Left lobe of liver (tissue), 2 donors: Measurements from ENCODE around the gene DUSP10. TPM values are rescaled to one million over a fixed set of nuclear protein-coding genes. Genes with fewer than 3 reads are reported as not detected.
A peak's percentile ranks its signal among the peaks of the same experiment; 100 is the strongest.

ENCODE experiments used
- ATAC-seq: fragments of 200-7000 bp; cut with Tn5 transposase; one replicate; pipeline ENCODE4 v1.9.1; 2020; ENCODE audit warnings: mild to moderate bottlenecking, moderate library complexity
- DNase-seq: peaks from one replicate; pipeline ENCODE4 v3.0.0-alpha.2; 2020; ENCODE audit warnings: low spot score
- total RNA-seq: library from RNA; stranded (reverse); gene quantifications from one replicate; pipeline ENCODE4 v1.2.1, GENCODE V29; 2021
- donor health status: DM: no; HTN: no; CAD: no; lungs with moderate emphysema.
- donor health status: DM: no; HTN: yes; CAD: no.

DUSP10 gene
- total RNA-seq, 1 donor from 2014 or later, result 7.4 TPM

DNA sequence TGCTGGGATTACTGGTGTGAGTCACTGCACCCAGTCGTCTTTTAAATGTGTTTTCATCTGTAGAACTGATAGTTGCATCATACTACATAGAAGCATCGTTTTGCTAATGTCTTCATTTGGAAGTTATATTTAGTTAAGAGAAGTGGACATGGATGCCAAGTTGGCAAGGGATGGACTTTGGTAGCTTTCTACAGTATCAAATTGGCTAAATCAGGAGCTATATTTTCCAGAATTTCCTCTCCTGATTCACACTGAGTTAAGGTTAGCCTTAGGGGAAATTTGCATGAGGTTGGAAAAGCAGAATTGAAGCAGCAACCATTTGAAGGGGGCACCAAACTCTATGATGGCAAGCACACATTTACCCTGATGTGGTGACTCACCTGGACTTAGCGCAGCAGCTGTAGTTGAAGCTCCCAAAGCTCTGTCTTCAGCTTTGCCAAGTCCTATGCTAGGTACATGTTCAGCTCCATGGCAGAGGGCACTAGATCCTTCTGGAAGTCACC is 43.9 kb downstream of the DUSP10 start:
- DNase-seq (peak; percentile 59), ATAC-seq (peak; percentile 69)

DNA sequence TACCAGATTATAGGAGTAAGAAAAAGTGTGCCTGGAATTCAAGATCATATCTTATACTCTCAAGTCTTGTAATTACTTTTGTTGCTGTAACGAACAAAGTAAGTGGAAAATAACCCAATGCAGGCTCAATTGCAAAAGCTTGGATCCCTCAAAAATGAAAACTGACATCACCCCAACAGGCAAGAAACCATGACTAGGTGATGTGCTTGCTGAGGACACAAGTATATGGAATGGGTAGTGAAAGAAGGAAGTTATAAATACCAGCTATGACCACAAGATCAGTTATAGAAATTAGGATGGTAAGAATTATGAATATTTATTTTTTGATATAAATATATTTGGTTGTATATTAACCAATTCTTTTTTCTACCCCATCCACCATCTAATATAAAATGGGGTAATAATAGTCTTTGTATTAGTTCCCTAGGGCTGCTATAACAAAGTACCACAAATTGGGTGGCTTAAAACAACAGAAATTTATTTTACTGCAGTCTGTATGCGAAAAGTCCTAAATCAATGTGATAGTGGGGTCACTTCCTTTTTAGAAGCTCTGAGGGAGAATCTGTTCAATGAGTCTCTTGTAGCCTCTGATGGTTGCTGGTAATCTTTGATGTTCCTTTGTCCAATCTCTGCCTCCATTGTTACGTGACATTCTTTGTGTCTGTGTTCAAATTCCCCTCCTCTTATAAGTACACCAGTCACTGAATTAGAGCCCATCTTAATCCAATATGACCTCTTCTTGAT is 45.0 kb downstream of the DUSP10 start:
- DNase-seq (no peak), ATAC-seq (no peak)

DNA sequence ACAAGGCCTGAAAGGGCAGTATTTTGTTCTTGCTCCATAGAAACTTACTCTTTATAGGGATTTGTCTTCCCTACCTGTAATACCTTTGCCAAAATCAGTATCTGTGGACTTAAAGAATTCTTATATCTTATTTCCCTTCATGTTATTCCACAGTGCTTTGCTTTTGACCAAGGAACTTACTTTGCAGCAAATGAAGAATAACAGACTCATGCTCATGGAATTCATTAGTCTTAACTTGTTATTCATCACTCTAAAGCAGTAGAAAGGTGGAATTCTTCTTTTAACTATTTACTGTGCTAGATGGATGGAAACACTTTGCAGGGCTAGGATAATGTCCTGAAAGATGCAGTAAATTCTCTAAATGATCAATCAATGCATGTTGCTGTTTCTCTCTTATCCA is 45.9 kb downstream of the DUSP10 start:
- no peak for ATAC-seq
- DNase-seq, result no peak

DNA sequence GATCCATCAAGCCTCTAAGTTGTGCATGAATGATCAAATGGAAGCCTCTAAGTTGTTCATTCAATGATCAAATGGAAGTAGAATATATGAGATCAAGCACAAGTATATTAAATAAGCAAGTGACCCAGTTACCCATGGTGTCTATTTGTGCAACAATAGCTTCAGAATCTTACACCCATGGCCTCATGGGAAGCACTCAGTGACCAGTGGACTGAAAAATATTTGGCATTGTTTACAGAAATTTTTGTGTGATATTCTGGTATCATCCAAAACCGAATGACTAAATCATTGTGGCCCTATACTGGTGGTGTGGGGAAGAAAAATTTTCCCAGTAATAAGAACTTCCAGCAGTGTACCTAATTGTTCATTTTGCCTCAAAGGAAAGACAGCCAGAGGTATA is 46.6 kb downstream of the DUSP10 start:
- DNase-seq (no peak), ATAC-seq (no peak)

DNA sequence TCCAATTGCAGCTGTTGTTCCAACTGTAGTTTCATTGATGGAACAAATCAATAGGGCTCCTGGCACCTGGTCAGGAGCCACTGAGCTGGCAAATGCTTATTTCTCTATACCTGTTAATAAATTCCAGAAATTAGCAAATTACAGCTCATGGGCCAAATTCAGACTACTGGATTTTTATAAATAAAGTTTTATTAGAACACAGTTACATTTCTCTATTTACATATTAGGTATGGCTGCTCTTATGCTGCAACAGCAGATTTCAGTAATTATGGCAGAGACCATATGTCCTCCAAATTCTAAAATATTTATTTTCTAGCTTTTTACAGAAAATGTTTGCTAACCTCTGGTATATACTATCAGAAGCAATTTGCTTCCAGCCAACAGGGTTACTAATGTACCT is 47.8 kb downstream of the DUSP10 start:
- DNase-seq (no peak), ATAC-seq (no peak)

DNA sequence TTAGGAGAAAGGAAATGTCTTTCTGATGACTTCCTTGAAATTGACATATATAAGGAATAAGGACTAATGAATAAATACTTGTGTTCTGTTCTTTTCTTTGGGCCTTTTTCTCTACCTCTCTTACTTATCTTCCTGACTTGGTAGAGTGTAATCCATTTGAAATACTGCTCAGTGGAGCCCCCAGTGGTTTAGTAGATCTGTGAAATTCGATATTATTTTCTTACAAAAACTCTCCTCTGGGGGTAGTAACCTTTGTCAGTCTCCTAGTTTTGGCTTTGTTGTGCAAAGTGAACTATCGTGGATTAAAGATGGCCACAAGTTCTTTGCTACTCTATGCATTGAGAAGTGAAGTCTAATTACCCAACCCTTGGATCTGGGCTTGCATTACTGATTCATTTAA is 48.8 kb downstream of the DUSP10 start:
- DNase-seq (no peak), ATAC-seq (no peak)

DNA sequence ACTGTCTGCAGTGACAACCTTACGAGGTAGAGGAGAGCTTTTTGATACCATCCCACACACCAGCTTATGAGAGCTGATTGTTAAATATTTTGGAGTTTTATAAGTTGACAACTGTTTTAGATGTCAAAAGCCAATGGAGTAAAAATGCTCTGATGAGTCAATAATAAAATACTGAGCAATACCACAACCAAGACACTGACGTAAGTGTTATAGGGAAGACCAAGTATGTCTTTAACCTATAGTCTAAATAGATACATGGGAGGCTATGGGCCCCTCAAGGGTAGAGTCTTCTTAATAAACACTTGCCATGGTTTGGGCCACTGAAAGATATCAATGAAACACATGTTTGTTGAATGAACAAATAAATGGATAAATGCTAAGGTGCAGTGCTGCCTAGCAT is 49.2 kb downstream of the DUSP10 start:
- no peak for DNase-seq
- ATAC-seq, result no peak

DNA sequence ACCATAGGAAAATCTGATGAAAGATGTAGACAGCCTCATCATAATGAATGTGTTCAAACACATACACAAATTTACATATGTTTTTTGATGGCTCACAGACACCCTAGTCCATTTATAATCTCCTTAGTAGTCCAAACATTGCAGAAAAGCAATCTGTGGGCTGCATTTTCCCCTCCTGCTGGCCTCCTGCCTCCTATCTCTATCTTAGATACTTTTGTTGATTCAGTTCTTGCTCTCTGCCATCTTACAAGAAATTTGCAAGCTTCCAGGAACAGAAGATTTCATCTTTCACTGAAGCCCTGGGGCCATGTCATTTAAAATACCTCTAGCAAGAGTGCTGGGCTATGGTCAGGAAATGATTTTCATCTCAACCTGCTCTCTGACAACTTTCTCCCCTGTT is 50.6 kb downstream of the DUSP10 start:
- no peak for DNase-seq
- ATAC-seq, result no peak

DNA sequence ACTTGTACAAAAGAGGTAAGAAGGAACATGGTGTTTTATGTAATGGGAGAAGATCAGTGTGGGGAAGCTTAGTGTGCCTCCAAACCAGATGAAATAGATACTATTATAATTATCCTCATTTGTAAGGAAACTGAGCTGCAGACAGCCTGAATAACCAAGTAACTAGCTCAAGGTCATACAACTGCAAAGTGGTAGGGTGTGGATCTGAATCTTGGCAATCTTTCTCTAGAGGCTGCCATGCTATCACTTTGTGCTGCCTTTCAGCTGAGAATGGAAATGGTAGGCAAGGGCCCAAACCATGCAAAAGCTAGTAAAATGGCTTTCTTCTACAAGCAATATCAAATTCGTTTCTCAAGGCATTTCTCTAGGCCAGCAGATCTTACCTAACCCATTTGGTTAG is 51.0 kb downstream of the DUSP10 start:
- DNase-seq (no peak), ATAC-seq (no peak)

DNA sequence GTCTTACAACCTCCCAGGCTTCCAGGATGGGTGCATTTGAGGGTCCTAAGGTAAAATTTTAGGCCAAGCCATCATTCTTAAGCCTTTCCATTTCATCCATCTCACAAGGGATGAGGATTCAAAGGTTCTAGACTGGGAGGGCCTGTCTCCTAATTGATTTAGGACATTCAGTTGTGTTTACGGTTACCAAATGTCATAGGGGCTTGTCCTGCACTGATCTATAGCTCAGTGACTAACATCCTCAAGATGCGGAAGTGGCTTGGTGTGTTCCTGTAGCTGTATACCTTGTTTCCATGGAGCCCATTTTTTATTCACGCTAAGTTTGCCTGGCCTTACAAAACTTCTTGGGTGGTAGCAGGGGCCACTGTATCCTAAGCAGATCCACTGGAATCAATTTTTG is 52.8 kb downstream of the DUSP10 start:
- no peak for ATAC-seq
- no peak for DNase-seq

DNA sequence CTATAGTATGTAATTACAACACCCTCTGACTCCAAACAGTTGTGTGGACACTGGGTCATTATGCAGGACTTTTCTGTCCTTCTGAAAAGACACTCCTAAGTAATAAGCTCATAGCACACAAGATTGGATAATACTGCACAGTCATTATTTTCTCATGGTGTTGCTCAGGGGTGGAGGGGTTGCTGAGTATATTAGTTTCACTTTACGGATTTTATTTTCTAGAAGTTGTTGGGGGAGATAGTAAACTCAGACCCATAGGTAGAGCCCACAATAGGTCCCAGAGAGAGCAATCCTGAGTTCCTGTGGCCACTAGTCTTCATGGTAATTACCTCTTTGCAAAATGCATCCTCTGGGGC is 53.4 kb downstream of the DUSP10 start:
- DNase-seq, result no peak
- no peak for ATAC-seq

DNA sequence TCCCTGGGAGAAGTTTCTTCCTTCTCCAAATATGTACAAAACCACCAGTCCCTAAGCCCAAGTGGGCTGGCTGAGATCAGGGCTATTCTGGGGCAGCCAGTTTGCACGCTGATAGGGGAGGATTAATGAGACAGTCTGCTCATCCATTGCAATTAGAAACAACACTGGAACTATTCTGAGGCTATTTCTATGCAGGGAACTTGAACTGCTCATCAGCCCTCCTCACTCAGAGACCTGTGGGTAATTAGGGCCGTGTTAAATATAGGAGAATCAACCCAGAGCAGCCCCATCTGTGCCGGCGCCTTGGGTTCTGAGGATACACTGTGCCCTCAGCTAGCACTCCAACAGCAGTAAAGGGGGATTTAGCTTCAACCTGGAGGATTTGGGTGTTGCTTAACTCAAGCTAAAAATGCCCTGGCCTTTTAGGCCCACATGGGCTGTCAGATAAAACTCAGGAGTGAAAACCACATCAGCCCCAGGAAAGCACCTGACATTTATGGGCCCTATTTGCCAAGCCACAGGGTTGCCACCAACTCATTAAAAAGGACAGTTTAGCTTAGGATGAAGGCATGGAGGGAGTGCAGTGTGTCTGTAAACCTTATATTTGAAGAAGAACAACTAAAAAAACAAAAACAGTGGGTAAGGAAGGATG is 53.9 kb downstream of the DUSP10 start:
- ATAC-seq (no peak), DNase-seq (no peak)

DNA sequence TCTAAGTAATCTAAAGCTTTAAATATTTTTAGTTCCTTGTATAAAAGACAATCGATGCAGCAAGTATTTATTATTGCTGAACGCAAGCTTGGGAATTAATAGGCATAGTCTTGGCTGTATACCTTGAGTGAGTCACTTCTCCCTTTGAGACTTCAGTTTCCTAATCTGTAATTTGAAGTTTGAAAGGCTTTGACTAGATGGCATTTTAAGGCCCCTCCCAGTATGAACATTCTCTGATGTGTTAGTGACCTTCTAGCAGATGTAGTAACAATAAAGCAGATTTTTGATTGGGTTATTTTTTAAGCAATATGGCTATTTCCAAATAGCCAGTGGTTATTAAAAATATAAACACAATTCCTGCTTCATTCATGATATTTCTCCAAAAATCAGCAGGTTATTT is 58.2 kb downstream of the DUSP10 start:
- no peak for DNase-seq
- no peak for ATAC-seq

DNA sequence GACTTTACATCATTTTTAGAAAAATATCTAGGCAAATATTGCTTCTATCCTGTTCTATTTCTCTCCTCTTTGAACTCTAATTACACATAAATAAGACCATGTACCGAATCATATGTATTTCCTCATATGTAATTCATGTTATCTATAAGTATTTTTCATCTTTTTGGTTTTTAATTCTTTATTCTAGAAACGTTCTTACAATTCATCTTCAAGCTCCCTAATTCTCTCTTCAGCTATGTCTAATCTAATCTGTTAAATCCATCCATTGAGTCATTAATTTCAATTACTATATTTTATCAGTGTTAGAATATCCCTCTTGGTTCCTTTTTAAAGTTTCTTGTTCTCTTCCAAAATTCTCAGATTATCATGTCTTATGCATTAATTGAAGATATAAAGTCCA is 61.8 kb downstream of the DUSP10 start:
- ATAC-seq, result no peak
- DNase-seq, result no peak

DNA sequence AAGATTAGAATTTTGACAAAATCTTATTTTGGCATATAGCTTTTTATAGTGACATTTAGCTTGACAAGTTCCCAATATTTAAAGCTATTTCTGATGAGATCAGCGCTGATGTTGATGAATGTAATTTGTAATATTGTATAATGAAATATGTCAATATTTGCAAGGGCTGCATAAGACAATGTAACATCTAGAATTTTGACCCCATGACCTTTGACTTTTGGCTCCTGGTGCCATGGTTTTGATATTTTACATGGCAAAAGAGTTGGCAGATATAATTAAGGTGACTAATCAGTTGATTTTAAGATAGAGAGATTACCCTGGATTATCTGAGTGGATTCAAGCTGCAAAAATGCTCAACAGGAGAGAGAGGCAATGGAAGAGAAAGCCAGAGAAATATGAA is 63.9 kb downstream of the DUSP10 start:
- ATAC-seq (no peak), DNase-seq (no peak)

DNA sequence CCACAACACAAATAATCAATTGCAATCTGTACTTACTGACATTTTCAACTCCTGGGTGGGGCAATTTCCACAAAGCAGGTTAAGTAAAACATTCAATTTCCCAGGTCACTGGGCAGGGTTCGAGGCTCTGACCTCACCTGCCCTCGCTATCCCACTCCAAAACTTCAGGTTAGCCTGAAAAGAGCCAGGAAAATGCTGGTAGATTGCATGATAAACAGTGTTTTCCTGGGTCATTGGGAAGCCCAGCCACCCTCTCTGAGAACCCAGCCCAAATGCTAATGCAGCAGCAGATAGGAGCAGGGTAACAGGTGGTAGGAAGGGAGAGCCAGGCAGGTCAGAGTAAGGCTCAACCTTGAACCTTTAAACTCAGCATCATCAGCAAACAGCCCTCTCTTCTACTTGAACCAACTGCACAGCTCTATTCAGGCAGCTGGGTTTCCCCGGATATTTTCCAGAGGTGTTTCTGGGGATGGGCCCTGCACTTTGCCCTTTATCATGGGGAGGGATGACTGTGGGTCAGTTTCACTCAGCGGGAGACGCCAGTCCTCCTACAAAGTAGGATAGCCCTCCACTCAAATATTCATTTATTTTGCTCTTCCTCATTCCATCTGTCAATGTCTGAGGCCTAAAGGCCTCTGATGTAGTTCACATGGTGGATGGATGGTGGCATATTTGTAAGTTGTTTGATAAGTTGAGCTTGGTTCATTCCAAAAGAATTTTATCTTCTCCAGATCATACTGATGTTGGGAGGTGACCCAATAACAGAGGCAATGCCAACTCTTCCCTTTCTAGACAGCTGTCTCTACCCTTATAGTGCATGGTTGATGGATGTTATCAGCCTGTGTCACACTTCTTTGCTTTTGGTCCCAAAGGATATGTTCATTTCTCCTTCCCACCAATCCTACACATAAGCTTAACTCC is 65.7 kb downstream of the DUSP10 start:
- DNase-seq, result no peak
- ATAC-seq, result peak; percentile 39

DNA sequence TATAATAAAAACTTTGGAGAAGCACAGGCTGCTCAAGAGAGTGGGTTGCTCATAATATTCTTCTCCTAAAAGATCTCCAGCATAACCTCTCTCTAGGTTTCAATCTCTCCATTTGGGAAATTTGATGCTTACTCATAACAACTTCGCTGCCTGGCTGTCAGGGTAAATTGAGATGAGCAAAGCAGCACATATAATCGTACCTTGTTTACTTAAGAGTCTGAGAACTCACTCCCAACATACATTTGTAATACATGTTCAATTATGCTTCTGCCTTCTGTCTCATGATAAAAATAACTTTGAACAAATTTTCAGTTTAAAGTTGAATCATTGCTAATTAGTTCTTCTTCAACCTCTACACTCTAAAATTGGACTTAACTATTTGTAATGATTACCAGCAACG is 68.9 kb downstream of the DUSP10 start:
- no peak for ATAC-seq
- no peak for DNase-seq

DNA sequence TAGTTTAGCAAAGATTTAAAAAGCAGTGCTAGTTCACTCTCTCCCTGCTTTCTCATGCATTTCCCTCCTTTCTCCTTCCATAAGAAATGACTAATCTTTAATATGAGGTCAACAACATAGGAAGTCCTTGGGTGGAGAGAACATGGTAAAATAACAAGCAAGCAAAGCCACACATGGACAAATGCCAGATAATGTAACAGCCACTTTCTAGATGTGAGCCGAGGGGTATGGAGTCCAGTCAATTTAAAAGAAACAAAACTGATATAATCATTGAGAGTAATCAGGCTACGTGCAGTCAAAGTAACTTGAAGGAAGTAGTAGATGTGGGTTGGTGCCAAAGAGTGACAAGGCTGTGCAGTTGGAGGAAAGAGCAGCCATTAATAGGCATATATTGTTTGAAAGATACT is 69.6 kb downstream of the DUSP10 start:
- ATAC-seq, result no peak
- no peak for DNase-seq

DNA sequence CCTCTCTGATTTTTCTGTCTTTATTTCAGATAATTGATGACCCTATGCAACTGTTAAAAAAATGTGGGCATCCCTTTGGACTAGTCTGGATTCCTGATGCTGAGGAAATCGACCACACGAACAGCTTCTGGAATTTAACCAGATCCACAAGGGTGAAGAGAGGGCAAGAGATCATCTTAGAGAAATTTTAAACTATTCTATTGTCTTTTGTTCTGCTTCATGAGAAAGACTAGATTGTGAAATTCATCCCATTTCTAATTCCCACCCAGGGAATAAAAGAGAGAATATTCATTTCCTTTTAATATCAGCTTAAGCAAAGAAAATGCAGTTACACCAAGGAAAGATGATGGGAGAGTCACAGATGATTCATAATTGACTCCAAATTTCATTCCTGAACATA is 71.8 kb downstream of the DUSP10 start:
- ATAC-seq (no peak), DNase-seq (no peak)

DNA sequence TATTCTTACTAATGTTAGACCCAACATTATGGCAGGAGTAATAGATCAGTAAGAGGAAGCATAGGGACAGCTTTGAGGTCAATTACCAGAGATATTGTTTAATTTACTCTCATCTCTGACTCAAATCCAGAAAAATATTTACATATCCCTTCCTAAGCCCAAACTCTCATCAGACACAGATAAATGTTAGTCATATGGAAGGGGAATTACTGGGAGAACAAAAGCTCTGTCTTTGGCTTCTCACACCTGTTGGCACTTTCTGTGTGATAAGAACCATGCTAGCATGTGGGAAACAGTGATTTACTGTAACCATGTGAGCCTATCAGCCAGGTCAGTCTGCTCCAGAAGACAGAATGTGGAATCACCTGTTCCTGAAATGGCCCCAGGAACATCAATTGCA is 72.4 kb downstream of the DUSP10 start:
- no peak for ATAC-seq
- DNase-seq, result no peak

DNA sequence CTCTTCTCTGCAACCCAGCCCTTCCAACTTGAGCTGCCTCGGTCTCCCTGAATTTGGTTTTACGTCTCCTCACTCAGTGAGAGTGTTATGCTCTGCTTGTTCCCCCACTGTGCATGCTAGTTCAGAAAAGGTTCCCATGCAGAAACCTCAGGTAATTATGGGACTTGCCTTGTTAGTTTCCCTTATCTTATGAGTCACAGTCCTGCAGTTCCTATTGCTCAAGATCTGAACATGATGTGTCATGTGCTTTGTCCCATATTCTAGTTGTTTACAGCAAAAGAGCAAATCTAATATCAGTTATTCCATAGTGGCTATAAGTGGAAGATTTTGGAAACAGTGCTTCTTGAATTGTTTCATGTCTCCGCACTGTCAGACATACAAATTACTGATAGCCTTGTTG is 74.4 kb downstream of the DUSP10 start:
- no peak for ATAC-seq
- no peak for DNase-seq

DNA sequence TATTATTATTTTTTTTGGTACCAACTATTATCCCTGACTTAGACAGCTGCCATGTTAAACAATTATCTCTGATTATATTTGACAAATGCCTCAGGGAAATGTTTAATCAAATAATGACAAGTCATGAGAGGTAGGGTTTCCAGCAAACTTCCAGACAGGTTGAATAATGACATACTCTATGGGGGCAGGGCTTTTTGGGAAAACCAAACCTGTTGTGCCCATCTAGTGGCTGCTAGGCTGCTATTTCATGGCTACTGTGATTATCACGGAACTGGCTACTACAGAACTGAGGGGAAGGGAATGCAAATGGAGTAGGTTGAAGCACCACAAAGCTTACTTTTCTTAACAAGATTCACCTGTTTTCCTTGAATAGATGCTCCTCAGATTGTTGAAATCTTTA is 77.6 kb downstream of the DUSP10 start:
- DNase-seq (no peak), ATAC-seq (no peak)
